K562 (cell line): ENCODE results near the gene TMCC2.

Experiments used
- CTCF ChIP-seq, 3 experiments: IDR thresholded peaks in 2 of 3; conservative IDR thresholded peaks in 1 of 3; 2 replicates each; pipeline ENCODE4 v1.5.1; 2011 to 2012; ENCODE audit warnings: low read length in 3 of 3, mild to moderate bottlenecking in 3 of 3, control low read depth in 2 of 3, improper control_type of control experiment in 1 of 3, inconsistent platforms in 1 of 3, low read depth in 1 of 3, mixed read lengths in 1 of 3, moderate library complexity in 1 of 3; ENCODE audit not compliant: insufficient read depth in 2 of 3
- ELF1 ChIP-seq: fragments of 200-800 bp; sonication (Bioruptor generic); IDR thresholded peaks from 2 replicates; pipeline ENCODE4 v1.6.1; 2016; ENCODE audit warnings: missing genetic modification characterization, missing compliant biosample characterization
- NEUROD1 ChIP-seq: fragments of 150-350 bp; IDR thresholded peaks from 2 replicates; pipeline ENCODE4 v1.6.1; 2014; ENCODE audit warnings: borderline replicate concordance, low read length, low read depth; ENCODE audit not compliant: partially characterized antibody
- POLR2AphosphoS5 ChIP-seq: IDR thresholded peaks from 2 replicates; pipeline ENCODE4 v1.6.1; 2011; ENCODE audit warnings: mild to moderate bottlenecking, low read depth, low read length, moderate library complexity; ENCODE audit not compliant: control insufficient read depth, insufficient read depth
- TAF15 ChIP-seq: fragments of 200-400 bp; formaldehyde crosslinking; IDR thresholded peaks from 2 replicates; pipeline ENCODE4 v1.6.1; 2017; ENCODE audit warnings: mild to moderate bottlenecking, low read depth, low read length, moderate library complexity
- ZNF146 ChIP-seq: IDR thresholded peaks from one replicate; pipeline ENCODE4 v1.6.1; 2018; ENCODE audit warnings: missing compliant biosample characterization; ENCODE audit not compliant: unreplicated experiment

DNA sequence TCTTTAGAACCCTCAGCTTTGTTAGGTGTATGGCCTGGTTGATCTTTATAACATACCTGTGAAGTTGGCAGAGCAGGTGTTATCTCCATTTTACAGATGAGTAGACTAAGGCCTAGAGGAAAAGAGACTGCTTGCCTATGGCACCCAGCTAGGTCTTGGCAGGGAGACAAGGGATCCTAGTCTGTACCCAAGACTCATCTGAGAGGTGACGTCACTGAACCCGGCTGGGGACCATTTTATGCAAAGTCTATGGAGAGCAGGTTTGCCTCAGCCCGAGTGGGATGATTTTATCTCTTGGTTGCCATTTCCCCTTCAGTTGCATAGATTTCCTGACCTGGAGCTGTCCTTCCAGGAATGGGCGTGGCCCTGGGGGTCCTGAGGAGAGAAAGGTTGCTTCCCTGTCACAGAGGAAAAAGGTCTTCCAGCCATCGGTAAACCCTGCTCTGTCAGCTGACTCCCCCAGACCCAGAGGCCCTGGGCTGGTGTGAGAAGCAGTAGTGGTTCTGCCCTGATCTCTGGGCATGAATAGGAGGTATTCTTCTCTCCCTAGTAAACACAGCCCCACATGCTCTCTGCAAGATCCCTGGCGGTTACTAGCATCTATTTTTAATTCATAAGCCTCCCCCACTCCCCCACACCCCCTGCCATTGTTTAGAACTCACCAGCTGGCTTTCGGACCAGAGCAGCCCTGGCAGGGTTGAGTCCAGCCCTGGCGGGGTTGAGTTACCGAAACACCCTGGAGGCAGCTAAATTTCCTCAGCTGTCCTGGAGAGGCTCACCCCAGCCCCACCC lies 19.6 kb downstream of the TMCC2 start:
- TF ChIP-seq NEUROD1 (no peak), POLR2AphosphoS5 (no peak), TAF15 (no peak), CTCF (IDR thresholded peaks at IDR 0.05 in 2 of 3, conservative IDR thresholded peaks at IDR 0.05 in 1 of 3; ENCODE audit: insufficient read depth in 2 of 3, low read depth in 1 of 3, low read length in 3 of 3) (no peak), ELF1 (tag) (no peak), ZNF146 (CRISPR knock-in tag) (no peak)
